Activated CD4-positive, alpha-beta T cell treated with anti-CD3 and anti-CD28 coated beads, Interleukin-2, amount 10 ng/mL, durations not matched to agents 7 days and 5 days (primary cell): ENCODE measurements around the gene ZNF385A. TPM values are rescaled to one million over a fixed set of nuclear protein-coding genes. Genes with fewer than 3 reads are reported as not detected.

Source experiments
- CTCF ChIA-PET: fragments of 350-600 bp; sonication (Branson Sonifier 250); formaldehyde crosslinking; loops from one replicate; lab custom pipeline; 2021; ENCODE audit warnings: antibody characterized with exemption; lab: Charles Lee
- POLR2A ChIA-PET: fragments of 350-600 bp; sonication (Branson Sonifier 250); formaldehyde crosslinking; loops from one replicate; lab custom pipeline; 2021; ENCODE audit warnings: antibody characterized with exemption; lab: Charles Lee
- DNase-seq: peaks from one replicate; pipeline ENCODE4 v3.0.0-alpha.2; 2020
- H3K27ac Mint-ChIP-seq: one replicate; pipeline ENCODE4 v1.8.0; 2021; ENCODE audit warnings: mild to moderate bottlenecking, moderate library complexity, mixed read lengths
- H3K27me3 Mint-ChIP-seq: one replicate; pipeline ENCODE4 v1.8.0; 2021; ENCODE audit warnings: mixed read lengths
- H3K36me3 Mint-ChIP-seq: one replicate; pipeline ENCODE4 v1.8.0; 2021; ENCODE audit warnings: low read depth, mixed read lengths
- H3K4me1 Mint-ChIP-seq: one replicate; pipeline ENCODE4 v1.8.0; 2021; ENCODE audit warnings: mixed read lengths
- H3K4me3 Mint-ChIP-seq: one replicate; pipeline ENCODE4 v1.8.0; 2021; ENCODE audit warnings: mild to moderate bottlenecking, moderate library complexity, mixed read lengths
- H3K9me3 Mint-ChIP-seq: one replicate; pipeline ENCODE4 v1.8.0; 2021; ENCODE audit warnings: mixed read lengths
- total RNA-seq, 2 experiments: library from RNA; stranded (reverse); gene quantifications; one replicate each; pipeline ENCODE4 v1.2.3, GENCODE V29; 2021

Gene ZNF385A
- total RNA-seq, 2 experiments from 2014 or later = 0.48 to 1.3 TPM

DNA sequence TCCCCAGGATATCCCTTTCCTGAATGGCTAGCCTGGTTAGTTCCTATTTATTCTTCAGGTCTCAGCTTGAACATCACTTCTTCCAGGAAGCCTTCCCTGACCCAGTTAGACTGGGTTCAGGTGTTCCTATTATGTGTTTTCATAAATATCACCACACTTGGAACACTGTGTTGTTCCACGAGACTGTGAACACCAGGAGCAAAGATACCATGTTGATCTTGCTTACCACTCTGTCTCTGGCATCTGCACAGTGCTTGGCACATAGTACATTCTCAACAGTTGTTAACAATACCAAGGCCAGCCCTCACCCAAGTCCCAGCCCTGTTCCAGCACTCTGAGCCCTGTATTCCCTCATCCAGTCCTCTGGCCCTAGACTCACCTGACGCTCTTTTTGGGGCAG, 13.7 kb upstream of the ZNF385A start:
- Mint-ChIP-seq H3K4me3 (no peak overlapping the region), H3K4me1 (peaks cover 28% of the 10 kb centered on the region), H3K9me3 (no peaks in the 10 kb centered on the region), H3K36me3 (peaks cover 69% of the 10 kb centered on the region), H3K27me3 (no peaks in the 10 kb centered on the region), H3K27ac (no peak overlapping the region)
- ChIA-PET POLR2A (no interaction called here), CTCF (interaction anchor here (1.5 to 10.2 kb wide), 8 partner anchors 10 to 118 kb away, joined by 5 to 115 read pairs (median 22); partner anchors contain the start of genes CBX5, HNRNPA1 and ITGA5)
- DNase-seq = no peak

DNA sequence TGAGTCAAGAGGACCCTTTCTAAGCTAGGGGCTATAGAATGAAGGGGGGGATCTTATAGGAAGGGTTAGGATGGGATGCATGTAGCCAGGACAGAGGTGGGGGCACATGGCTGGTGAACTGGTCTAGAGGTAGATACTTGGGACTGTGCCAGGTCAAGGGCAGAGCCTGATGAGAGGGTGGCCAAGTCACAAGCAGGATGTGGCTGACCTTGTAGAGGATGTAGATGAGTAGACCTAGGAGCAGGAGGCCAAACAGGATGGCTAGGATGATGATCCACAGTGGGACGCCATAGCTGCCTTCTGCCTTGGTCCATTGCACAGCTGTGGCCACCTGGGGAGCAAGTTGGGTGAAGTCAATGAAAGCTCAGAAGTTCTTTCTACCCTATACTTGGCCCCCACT, 12.6 kb upstream of the ZNF385A start:
- H3K27ac Mint-ChIP-seq = no peak overlapping the region
- POLR2A ChIA-PET = no interaction called here
- no peak for DNase-seq
- no peaks in the 10 kb centered on the region for H3K27me3 Mint-ChIP-seq
- CTCF ChIA-PET = interaction anchor here (0.6 to 10.2 kb wide), 5 partner anchors 15 to 172 kb away, joined by 3 to 115 read pairs (median 26); no protein-coding TSS in a partner anchor
- H3K9me3 Mint-ChIP-seq = no peaks in the 10 kb centered on the region
- H3K36me3 Mint-ChIP-seq = peaks cover 69% of the 10 kb centered on the region
- peaks cover 34% of the 10 kb centered on the region for H3K4me1 Mint-ChIP-seq
- no peak overlapping the region for H3K4me3 Mint-ChIP-seq

DNA sequence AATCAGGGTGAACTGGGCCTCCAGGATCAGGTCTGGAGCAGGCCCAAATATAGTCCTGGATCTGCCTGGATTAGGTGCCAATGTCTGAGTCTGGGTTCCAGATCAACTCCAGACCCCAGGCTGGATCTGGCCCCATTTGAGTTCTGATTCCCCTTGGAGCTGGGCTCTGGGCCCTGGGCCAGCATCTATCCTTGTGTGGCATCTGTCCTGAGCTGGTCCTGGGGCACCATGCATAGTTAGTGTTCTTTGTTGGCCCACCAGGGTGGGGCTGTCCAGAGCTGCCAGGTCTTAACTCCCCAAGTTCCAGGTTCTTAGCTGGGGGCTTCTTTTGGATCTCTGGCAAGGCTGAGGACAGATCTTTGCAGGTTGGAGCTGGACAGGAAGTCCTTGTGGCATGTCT, 11.0 kb upstream of the ZNF385A start:
- ChIA-PET CTCF (interaction anchor here (0.7 to 6.3 kb wide), 9 partner anchors 9 to 153 kb away, joined by 3 to 58 read pairs (median 3); no protein-coding TSS in a partner anchor), POLR2A (no interaction called here)
- no peak for DNase-seq
- H3K9me3 Mint-ChIP-seq = no peaks in the 10 kb centered on the region
- H3K4me3 Mint-ChIP-seq = no peak overlapping the region
- H3K27ac Mint-ChIP-seq = no peak overlapping the region
- peaks cover 43% of the 10 kb centered on the region for H3K4me1 Mint-ChIP-seq
- peaks cover 62% of the 10 kb centered on the region for H3K36me3 Mint-ChIP-seq
- H3K27me3 Mint-ChIP-seq = peaks cover 2% of the 10 kb centered on the region

DNA sequence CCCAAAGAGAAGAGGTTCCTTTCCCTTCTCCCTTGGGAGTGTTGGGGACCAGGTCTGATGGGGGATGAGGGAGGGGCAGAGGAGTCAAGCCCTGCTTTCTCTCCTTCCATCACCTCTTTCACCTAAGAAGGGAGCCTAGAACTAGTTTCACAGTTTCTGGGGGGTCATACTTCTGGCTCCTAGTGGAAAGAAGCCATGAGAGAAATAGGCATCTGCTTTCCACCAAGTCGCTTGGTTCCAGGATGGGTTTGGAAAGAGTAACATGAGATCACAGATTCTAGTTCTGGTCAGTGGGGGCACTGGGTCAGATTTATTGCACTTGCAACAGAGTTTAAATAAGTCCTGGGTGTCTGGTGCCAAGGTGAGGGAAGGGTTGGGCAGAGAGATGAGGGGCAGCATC, 10.5 kb upstream of the ZNF385A start:
- H3K36me3 Mint-ChIP-seq = peaks cover 57% of the 10 kb centered on the region
- DNase-seq = no peak
- no peaks in the 10 kb centered on the region for H3K9me3 Mint-ChIP-seq
- ChIA-PET CTCF (interaction anchor here (1.3 to 6.3 kb wide), 4 partner anchors 9 to 60 kb away, joined by 3 to 58 read pairs (median 5); no protein-coding TSS in a partner anchor), POLR2A (no interaction called here)
- H3K4me3 Mint-ChIP-seq = no peak overlapping the region
- H3K27me3 Mint-ChIP-seq = peaks cover 2% of the 10 kb centered on the region
- H3K4me1 Mint-ChIP-seq = peaks cover 43% of the 10 kb centered on the region
- H3K27ac Mint-ChIP-seq = no peak overlapping the region

DNA sequence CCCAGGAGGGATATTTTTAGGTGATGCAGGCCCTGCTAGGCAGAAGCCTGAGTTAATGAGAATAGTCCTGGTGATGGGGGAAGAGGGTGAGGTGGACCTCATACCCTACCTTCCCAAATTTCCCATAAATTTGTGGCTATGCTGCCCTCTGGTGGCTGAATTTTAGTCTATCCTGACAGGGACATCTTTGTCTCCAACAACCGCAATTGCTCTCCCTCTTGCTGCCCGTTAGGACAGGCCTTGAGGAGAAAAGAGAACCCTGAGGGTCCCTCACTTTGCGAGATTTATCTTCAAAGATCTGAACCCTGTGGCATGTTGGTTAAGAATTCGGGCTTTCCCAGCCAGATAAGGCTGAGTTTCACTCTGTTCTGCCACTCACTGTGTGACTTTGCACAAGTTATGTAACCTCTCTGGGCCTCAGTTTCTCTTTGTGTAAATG, 9.8 kb upstream of the ZNF385A start:
- H3K36me3 Mint-ChIP-seq = peaks cover 54% of the 10 kb centered on the region
- ChIA-PET POLR2A (no interaction called here), CTCF (interaction anchor here (2.4 to 4.3 kb wide), 2 partner anchors 15 to 44 kb away, joined by 9 to 23 read pairs; no protein-coding TSS in a partner anchor)
- peaks cover 2% of the 10 kb centered on the region for H3K27me3 Mint-ChIP-seq
- H3K27ac Mint-ChIP-seq = peak overlapping the region; percentile 21
- peaks cover 46% of the 10 kb centered on the region for H3K4me1 Mint-ChIP-seq
- no peak overlapping the region for H3K4me3 Mint-ChIP-seq
- DNase-seq = peak; percentile 40
- H3K9me3 Mint-ChIP-seq = no peaks in the 10 kb centered on the region

DNA sequence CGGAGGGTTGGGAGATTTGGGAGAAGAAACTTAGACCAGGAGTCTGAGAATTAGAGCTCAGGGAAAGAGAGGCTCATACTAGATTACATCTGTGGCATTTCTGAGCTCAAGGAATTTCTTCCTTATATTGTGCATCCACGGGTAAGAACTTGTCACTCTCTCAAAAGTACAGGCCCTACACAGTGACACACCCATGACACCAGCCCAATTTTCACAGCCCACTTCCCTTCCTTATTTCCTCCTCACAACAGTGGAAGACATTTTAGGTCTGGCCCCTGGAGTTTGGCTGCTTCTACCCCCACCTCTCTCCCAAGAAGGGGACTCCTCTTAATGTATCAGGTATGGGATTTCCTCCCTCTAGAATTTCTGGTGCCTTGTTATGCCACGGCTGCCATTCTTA, 9.2 kb upstream of the ZNF385A start:
- H3K9me3 Mint-ChIP-seq = no peaks in the 10 kb centered on the region
- ChIA-PET POLR2A (no interaction called here), CTCF (interaction anchor here (0.8 to 4.3 kb wide), 4 partner anchors 14 to 44 kb away, joined by 3 to 23 read pairs (median 6); no protein-coding TSS in a partner anchor)
- no peak overlapping the region for H3K4me3 Mint-ChIP-seq
- H3K27ac Mint-ChIP-seq = peak overlapping the region; percentile 21
- peaks cover 45% of the 10 kb centered on the region for H3K4me1 Mint-ChIP-seq
- no peak for DNase-seq
- H3K36me3 Mint-ChIP-seq = peaks cover 52% of the 10 kb centered on the region
- peaks cover 2% of the 10 kb centered on the region for H3K27me3 Mint-ChIP-seq

DNA sequence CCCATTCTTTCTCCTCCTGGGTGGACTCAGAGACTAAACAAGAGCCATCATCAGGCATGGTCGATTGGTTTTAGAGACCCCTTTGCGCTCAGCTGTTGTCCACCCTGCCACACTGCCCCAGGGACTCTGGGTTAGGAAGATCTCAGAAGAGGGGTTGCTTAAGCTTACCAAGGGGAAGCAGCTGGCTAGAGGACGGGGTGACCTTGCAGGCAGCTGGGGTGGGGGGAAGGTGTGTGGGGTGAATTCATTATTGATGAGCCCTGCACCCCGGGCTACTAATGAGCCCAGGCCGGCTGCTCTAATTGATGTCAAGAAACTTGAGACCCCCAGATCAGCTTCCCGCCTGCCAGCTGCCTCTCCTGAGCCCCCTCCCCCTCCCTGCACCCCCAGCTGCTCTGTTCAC, 8.7 kb upstream of the ZNF385A start:
- Mint-ChIP-seq H3K4me3 (no peak overlapping the region), H3K36me3 (peaks cover 47% of the 10 kb centered on the region), H3K9me3 (no peaks in the 10 kb centered on the region), H3K4me1 (peaks cover 46% of the 10 kb centered on the region), H3K27ac (no peak overlapping the region), H3K27me3 (peaks cover 2% of the 10 kb centered on the region)
- CTCF ChIA-PET = interaction anchor here (0.7 to 4.3 kb wide), 7 partner anchors 9 to 45 kb away, joined by 3 to 23 read pairs (median 4); partner anchors contain the start of gene ZNF385A
- POLR2A ChIA-PET = no interaction called here
- no peak for DNase-seq

DNA sequence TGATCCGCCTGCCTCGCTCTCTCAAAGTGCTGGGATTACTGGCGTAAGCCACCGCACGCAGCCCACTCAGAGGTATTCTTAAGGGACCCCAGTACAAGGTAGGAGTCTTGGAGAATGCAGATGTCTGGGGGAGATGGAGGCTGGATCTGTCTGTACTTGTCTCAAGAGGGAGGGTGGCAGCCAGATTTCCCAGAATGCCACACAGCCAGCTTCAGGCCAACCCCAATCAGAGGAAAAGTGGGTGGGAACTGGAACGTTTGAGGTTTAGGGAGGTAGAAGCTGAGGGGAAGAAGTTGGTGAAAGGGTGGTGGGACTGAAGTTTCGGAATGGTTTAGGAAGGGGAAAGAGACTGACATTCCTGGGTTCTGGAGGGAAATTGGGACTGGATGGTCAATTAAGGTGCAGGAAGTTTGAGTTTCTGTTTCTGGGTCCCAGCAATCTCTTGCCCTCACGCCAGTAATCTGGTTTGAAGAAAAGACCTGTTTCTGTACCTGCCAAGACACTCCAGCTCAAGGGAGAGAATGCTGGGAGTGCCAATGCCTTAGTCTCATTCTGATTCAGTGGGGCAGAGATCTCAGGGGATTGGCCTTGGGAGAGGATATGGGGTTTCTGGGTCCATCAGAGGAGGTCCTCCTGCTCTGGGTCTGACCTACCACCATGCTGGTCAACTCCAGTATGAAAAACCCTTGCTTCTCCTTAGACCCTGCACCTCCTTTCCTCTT, 8.1 kb upstream of the ZNF385A start:
- DNase-seq = no peak
- peaks cover 42% of the 10 kb centered on the region for H3K4me1 Mint-ChIP-seq
- peaks cover 2% of the 10 kb centered on the region for H3K27me3 Mint-ChIP-seq
- no peaks in the 10 kb centered on the region for H3K9me3 Mint-ChIP-seq
- no peak overlapping the region for H3K4me3 Mint-ChIP-seq
- no peak overlapping the region for H3K27ac Mint-ChIP-seq
- ChIA-PET CTCF (interaction anchor here (0.7 to 4.3 kb wide), 8 partner anchors 9 to 45 kb away, joined by 3 to 23 read pairs (median 4); partner anchors contain the start of gene ZNF385A), POLR2A (no interaction called here)
- H3K36me3 Mint-ChIP-seq = peaks cover 42% of the 10 kb centered on the region

DNA sequence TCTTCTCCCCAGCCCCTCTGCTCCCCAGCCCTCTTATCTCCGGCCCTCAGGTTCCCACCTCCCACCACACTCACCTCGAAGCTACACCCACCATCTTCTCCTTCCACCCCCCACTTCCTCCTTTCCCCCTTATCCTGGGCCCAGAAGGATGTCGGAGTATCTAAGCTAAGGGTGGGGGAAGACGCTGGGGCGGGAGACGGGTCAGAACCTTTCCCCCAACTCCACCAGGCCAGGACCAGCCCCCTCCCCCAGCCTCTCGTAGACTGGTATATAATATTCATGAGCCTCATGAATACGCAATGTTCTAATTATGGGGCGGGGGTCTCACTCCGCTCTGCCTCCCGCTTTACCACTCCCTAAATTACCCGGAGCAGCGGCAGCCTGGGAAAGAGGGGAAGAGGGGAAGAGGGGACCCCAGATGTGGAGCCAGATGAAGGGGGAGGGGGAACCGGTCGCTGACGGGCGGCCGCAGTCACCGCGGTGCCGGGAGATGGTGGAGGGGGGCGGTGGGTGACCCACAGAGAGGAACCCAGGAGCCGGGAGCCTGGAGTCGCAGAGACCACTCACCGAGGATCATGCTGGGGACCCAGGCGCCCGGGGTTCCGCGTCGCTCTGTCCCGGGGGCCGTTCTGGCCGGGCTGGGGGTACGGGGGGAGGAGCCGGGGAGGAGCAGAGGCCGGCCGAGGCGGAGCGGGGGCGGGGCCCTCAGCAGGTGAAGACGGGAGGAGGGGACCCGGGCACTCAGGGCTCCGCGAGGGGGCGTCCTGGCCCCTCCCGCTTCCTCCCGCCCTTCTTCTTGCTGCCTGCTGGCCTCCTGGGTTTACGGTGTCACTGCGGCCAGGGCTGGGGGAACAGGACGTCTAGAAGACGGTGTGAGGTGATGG, 6.4 kb upstream of the ZNF385A start:
- Mint-ChIP-seq H3K4me3 (peak overlapping the region; percentile 28), H3K36me3 (peaks cover 30% of the 10 kb centered on the region), H3K27me3 (peaks cover 2% of the 10 kb centered on the region), H3K4me1 (peaks cover 38% of the 10 kb centered on the region), H3K27ac (peak overlapping the region; percentile 69), H3K9me3 (no peaks in the 10 kb centered on the region)
- peak; percentile 62 for DNase-seq
- POLR2A ChIA-PET = no interaction called here
- CTCF ChIA-PET = interaction anchor here (0.6 to 4.3 kb wide), 3 partner anchors 11 to 64 kb away, joined by 3 to 23 read pairs (median 3); no protein-coding TSS in a partner anchor

DNA sequence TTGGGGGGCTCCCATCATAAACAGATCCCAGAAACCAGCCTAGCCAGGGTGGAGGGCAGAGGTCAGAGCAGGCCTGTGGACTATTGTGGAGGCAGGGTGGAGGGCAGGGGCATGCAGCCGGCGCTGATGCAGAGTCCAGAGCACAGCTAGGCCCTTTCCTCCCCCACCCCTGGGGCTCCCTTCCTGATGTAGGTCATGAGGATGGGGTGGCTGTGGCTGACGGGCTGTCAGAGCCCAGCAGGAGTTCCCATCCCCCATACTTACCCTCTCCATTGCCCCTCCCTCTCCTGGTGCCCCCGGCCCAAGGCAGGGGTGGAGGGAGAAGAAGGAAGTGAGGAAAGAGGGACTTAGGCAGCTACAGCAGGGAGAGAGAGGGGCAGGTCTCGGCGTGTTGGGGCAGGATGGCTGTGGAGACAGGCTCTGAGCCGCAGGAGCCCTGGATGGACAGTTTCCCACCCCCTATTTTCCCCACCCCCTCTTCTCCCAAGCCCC, 5.7 kb upstream of the ZNF385A start:
- Mint-ChIP-seq H3K27ac (no peak overlapping the region), H3K27me3 (peaks cover 2% of the 10 kb centered on the region), H3K4me1 (peaks cover 38% of the 10 kb centered on the region), H3K9me3 (no peaks in the 10 kb centered on the region), H3K36me3 (peaks cover 24% of the 10 kb centered on the region), H3K4me3 (no peak overlapping the region)
- POLR2A ChIA-PET = no interaction called here
- DNase-seq = no peak
- CTCF ChIA-PET = interaction anchor here (0.6 to 4.3 kb wide), 2 partner anchors 11 to 63 kb away, joined by 3 to 23 read pairs; no protein-coding TSS in a partner anchor

DNA sequence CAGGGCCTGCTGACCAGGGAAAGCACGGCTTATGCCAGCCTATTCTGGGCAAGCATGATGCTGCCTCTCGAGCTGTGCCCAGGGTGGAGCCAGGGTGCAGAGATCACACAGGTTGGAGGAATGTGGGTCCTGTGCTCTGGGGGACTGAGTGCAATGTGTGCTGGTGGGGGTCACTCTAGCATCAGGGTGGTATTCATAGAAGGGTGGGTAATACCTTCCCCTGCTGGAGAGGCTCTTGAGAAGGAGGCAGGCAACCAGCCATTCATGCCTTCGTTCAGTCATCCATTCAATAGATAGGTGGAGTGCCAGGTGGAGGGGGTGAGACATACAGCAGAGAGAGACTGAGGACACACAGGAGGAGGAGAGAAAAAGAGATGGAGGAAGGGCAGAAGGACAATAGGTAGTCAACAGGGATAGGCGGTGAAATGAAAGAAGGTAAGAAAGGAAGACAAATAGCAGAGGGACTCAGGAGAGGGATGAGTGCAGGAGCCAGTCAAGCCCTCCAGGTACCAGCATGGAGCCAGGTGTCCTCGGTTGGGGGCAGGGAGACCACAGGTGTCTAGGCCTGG, 5.2 kb upstream of the ZNF385A start:
- no peaks in the 10 kb centered on the region for H3K9me3 Mint-ChIP-seq
- H3K4me3 Mint-ChIP-seq = no peak overlapping the region
- no peak for DNase-seq
- H3K27ac Mint-ChIP-seq = no peak overlapping the region
- ChIA-PET POLR2A (no interaction called here), CTCF (interaction anchor here (4.3 kb wide), 1 partner anchor 10 kb away, joined by 23 read pairs; no protein-coding TSS in a partner anchor)
- H3K4me1 Mint-ChIP-seq = peaks cover 32% of the 10 kb centered on the region
- peaks cover 2% of the 10 kb centered on the region for H3K27me3 Mint-ChIP-seq
- H3K36me3 Mint-ChIP-seq = peaks cover 19% of the 10 kb centered on the region

DNA sequence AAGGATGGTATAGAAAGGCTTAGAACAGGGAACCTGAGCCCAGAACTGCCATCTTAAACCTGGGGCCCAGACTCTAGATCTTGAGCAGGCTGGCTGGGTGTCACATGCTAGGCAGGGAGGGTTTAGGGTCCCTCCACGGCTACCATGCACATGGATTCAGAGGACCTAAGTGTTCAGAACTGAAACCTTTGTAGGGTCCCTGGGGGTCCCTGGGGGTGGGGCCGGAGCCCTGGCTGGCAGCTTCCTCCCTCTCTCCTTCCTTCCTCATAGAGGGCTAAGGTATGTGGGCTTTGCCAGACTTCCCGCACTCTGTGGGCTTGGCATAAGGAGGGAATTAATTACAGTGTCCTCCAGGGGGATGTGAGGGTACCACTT, 4.6 kb upstream of the ZNF385A start:
- Mint-ChIP-seq H3K27me3 (peaks cover 2% of the 10 kb centered on the region), H3K4me3 (no peak overlapping the region), H3K36me3 (peaks cover 14% of the 10 kb centered on the region), H3K9me3 (no peaks in the 10 kb centered on the region), H3K4me1 (peaks cover 27% of the 10 kb centered on the region), H3K27ac (no peak overlapping the region)
- POLR2A ChIA-PET = no interaction called here
- CTCF ChIA-PET = no interaction called here
- DNase-seq = no peak
